OCI-LY3 (cell line): Measurements from ENCODE around the gene SLMAP.

ENCODE experiments used
- EZH2phosphoT487 ChIP-seq: fragments of 200-600 bp; shearing (Covaris generic); IDR thresholded peaks from 2 replicates; pipeline ENCODE4 v1.6.1; 2018; ENCODE audit warnings: antibody characterized with exemption, mixed run types, low read depth
- TF ChIP-seq, protein P1 (sequence below): fragments of 200-600, 300-600 bp; sonication (generic); IDR thresholded peaks from 2 replicates; pipeline ENCODE4 v1.5.1; 2014; ENCODE audit warnings: antibody characterized with exemption, low read length, low read depth

DNA sequence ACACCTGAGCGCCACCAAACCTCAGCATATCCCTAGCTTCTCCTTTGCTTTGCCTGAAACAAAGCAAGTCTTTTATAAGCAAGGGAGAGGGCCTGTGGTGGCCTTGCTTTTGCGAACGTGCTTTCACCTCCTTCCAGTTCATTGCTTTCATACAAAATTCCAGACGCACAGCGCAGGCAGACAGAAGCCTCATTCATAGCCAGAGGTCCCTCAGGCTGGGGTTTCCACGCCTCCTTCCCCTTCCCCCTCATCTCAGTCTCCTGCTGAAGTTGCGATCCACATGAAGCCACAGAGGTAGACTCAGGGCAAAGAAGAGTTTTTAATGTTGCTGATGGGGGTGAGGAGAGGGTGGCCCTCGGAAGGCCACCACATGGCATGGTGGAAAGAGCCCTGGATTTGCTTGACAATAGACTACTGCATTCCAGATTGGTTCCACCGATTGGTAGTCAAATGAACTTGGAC lies 192.7 kb downstream of the SLMAP start:
- TF ChIP-seq, protein P1, sequence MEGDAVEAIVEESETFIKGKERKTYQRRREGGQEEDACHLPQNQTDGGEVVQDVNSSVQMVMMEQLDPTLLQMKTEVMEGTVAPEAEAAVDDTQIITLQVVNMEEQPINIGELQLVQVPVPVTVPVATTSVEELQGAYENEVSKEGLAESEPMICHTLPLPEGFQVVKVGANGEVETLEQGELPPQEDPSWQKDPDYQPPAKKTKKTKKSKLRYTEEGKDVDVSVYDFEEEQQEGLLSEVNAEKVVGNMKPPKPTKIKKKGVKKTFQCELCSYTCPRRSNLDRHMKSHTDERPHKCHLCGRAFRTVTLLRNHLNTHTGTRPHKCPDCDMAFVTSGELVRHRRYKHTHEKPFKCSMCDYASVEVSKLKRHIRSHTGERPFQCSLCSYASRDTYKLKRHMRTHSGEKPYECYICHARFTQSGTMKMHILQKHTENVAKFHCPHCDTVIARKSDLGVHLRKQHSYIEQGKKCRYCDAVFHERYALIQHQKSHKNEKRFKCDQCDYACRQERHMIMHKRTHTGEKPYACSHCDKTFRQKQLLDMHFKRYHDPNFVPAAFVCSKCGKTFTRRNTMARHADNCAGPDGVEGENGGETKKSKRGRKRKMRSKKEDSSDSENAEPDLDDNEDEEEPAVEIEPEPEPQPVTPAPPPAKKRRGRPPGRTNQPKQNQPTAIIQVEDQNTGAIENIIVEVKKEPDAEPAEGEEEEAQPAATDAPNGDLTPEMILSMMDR = no peak
- no peak for TF ChIP-seq EZH2phosphoT487
